Measurements from ENCODE around the gene AZI2.

The AZI2 gene

DNA sequence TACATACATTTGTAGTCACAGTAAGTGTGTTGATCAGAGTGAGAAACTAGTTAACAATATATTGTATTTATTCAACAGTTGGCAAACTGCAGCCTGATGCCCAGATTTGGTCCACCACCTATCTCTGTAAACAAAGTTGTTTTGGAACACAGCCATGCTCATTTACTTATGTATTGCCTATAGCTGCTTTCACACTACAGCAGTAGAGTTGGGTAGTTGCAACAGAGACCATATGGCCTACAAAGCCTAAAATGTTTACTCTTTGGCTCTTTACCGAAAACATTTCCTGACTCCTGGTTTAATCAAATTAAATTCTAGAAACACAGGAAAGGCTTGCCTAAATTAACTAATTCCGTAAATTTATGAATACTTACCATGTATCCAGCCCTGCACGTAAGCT is 67.8 kb downstream of the AZI2 start:
- no peak for DNase-seq (ENCODE audit: low read depth, low spot score)
- in situ Hi-C loops (cut with HindIII; ENCODE audit: low sequenced_read_pairs), result no loop called here
- H3K4me3 ChIP-seq (ENCODE audit: low read depth, low read length), result no peak overlapping the region
- TF ChIP-seq, protein P1, sequence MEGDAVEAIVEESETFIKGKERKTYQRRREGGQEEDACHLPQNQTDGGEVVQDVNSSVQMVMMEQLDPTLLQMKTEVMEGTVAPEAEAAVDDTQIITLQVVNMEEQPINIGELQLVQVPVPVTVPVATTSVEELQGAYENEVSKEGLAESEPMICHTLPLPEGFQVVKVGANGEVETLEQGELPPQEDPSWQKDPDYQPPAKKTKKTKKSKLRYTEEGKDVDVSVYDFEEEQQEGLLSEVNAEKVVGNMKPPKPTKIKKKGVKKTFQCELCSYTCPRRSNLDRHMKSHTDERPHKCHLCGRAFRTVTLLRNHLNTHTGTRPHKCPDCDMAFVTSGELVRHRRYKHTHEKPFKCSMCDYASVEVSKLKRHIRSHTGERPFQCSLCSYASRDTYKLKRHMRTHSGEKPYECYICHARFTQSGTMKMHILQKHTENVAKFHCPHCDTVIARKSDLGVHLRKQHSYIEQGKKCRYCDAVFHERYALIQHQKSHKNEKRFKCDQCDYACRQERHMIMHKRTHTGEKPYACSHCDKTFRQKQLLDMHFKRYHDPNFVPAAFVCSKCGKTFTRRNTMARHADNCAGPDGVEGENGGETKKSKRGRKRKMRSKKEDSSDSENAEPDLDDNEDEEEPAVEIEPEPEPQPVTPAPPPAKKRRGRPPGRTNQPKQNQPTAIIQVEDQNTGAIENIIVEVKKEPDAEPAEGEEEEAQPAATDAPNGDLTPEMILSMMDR (IDR thresholded peaks at IDR 0.05; ENCODE audit: low read depth, low read length), result no peak

DNA sequence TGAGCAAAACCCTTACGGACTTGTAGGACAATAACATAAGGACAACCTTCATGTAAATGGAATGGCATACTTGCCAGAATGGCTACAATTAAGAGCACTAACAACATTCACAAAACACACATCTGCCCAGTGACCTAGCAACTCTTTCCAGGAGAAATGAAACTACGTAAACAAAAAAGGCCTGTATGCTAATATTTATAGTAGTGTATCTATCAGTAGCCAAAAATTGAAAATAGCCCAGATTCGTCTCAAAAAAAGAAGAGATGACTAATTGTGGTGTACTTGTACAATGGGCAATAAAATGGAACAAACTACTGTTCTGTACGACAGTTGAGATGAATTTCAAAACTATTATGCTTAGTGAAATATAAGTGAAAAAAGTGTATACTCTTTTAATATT is 68.9 kb downstream of the AZI2 start:
- no peak overlapping the region for H3K4me3 ChIP-seq (ENCODE audit: low read depth, low read length)
- TF ChIP-seq, protein P1 (IDR thresholded peaks at IDR 0.05; ENCODE audit: low read depth, low read length), result no peak
- in situ Hi-C loops (cut with HindIII; ENCODE audit: low sequenced_read_pairs), result no loop called here
- DNase-seq (ENCODE audit: low read depth, low spot score), result no peak

DNA sequence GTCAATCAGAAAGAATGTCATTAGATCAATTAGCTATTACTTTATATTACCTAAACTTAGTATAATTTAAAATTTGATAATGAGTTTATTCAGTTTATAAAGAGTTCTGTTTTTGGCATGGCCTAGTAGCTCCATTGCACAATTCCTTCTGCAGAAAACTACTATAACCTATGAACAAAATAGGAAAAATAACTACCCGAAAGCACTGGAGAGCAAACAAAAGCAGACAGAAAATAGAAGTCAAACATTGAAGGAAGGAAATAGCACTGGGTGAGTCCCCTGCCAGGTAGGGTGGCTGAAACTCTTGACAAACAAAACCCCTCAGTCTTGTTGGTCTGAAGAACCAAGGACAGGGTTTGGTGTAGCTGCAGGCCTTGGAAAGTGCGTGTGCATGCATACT is 69.7 kb downstream of the AZI2 start:
- DNase-seq (ENCODE audit: low read depth, low spot score), result no peak
- in situ Hi-C loops (cut with HindIII; ENCODE audit: low sequenced_read_pairs), result no loop called here
- H3K4me3 ChIP-seq (ENCODE audit: low read depth, low read length), result no peak overlapping the region
- TF ChIP-seq, protein P1 (IDR thresholded peaks at IDR 0.05; ENCODE audit: low read depth, low read length), result no peak

GRCh38 chr3:28273837-28274236 is 74.8 kb downstream of the AZI2 start:
- no peak overlapping the region for H3K4me3 ChIP-seq (ENCODE audit: low read depth, low read length)
- in situ Hi-C loops (cut with HindIII; ENCODE audit: low sequenced_read_pairs), result no loop called here
- TF ChIP-seq, protein P1 (IDR thresholded peaks at IDR 0.05; ENCODE audit: low read depth, low read length), result no peak
- no peak for DNase-seq (ENCODE audit: low read depth, low spot score)
